ENCODE data around the gene IRAK2. TPM values are rescaled to one million over a fixed set of nuclear protein-coding genes. Genes with fewer than 3 reads are reported as not detected.
A peak's percentile ranks its signal among the peaks of the same experiment; 100 is the strongest.

Gene IRAK2
- total RNA-seq, 2 experiments from 2014 or later: 3.0 TPM

GRCh38 chr3:10273702-10274305 lies 109.1 kb downstream of the IRAK2 start:
- H3K36me3 Mint-ChIP-seq (ENCODE audit: low read depth): peaks cover 47% of the 10 kb centered on the region
- peak overlapping the region; percentile 22 for H3K27ac Mint-ChIP-seq
- no peak for TF ChIP-seq CTCF (IDR thresholded peaks at IDR 0.05)
- POLR2A ChIA-PET: interaction anchor here (1.3 kb wide), 2 partner anchors 10 to 31 kb away, joined by 3 to 5 read pairs; no protein-coding TSS in a partner anchor
- H3K9me3 Mint-ChIP-seq: no peaks in the 10 kb centered on the region
- no peak overlapping the region for H3K4me3 Mint-ChIP-seq
- intact Hi-C loops (cut with micrococcal nuclease): no loop called here
- DNase-seq: no peak
- peaks cover 44% of the 10 kb centered on the region for H3K4me1 Mint-ChIP-seq (ENCODE audit: low read depth)
- no peak for ATAC-seq
- no peaks in the 10 kb centered on the region for H3K27me3 Mint-ChIP-seq
- CTCF ChIA-PET: interaction anchor here (1.0 kb wide), 1 partner anchor 10 kb away, joined by 4 read pairs; no protein-coding TSS in a partner anchor

GRCh38 chr3:10274601-10275000 lies 109.9 kb downstream of the IRAK2 start:
- CTCF ChIA-PET: interaction anchor here (0.8 to 1.0 kb wide), 2 partner anchors 11 to 12 kb away, joined by 3 to 4 read pairs; no protein-coding TSS in a partner anchor
- DNase-seq (no peak), ATAC-seq (no peak)
- POLR2A ChIA-PET: interaction anchor here (1.3 kb wide), 2 partner anchors 9 to 30 kb away, joined by 3 to 5 read pairs; no protein-coding TSS in a partner anchor
- H3K27ac Mint-ChIP-seq: peak overlapping the region; percentile 22
- no peaks in the 10 kb centered on the region for H3K9me3 Mint-ChIP-seq
- H3K36me3 Mint-ChIP-seq (ENCODE audit: low read depth): peaks cover 47% of the 10 kb centered on the region
- intact Hi-C loops (cut with micrococcal nuclease): no loop called here
- no peaks in the 10 kb centered on the region for H3K27me3 Mint-ChIP-seq
- H3K4me1 Mint-ChIP-seq (ENCODE audit: low read depth): peaks cover 42% of the 10 kb centered on the region
- TF ChIP-seq CTCF (IDR thresholded peaks at IDR 0.05): no peak
- no peak overlapping the region for H3K4me3 Mint-ChIP-seq

GRCh38 chr3:10277115-10277625 lies 112.5 kb downstream of the IRAK2 start:
- no peaks in the 10 kb centered on the region for H3K9me3 Mint-ChIP-seq
- H3K4me3 Mint-ChIP-seq: no peak overlapping the region
- intact Hi-C loops (cut with micrococcal nuclease): no loop called here
- POLR2A ChIA-PET: interaction anchor here (0.6 kb wide), 1 partner anchor 845 kb away, joined by 3 read pairs; no protein-coding TSS in a partner anchor
- peaks cover 45% of the 10 kb centered on the region for H3K4me1 Mint-ChIP-seq (ENCODE audit: low read depth)
- H3K27me3 Mint-ChIP-seq: no peaks in the 10 kb centered on the region
- ATAC-seq (no peak), DNase-seq (no peak)
- H3K36me3 Mint-ChIP-seq (ENCODE audit: low read depth): peaks cover 40% of the 10 kb centered on the region
- CTCF ChIA-PET: interaction anchor here (1.5 to 1.6 kb wide), 2 partner anchors 9 to 14 kb away, joined by 4 to 6 read pairs; no protein-coding TSS in a partner anchor
- TF ChIP-seq CTCF (IDR thresholded peaks at IDR 0.05): no peak
- H3K27ac Mint-ChIP-seq: peak overlapping the region; percentile 16

- TF ChIP-seq CTCF (IDR thresholded peaks at IDR 0.05): no peak
- Mint-ChIP-seq H3K36me3 (ENCODE audit: low read depth) (peaks cover 35% of the 10 kb centered on the region), H3K4me3 (no peak overlapping the region), H3K4me1 (ENCODE audit: low read depth) (peaks cover 45% of the 10 kb centered on the region), H3K9me3 (no peaks in the 10 kb centered on the region), H3K27me3 (no peaks in the 10 kb centered on the region), H3K27ac (no peak overlapping the region)
- CTCF ChIA-PET: no interaction called here
- no peak for DNase-seq
- intact Hi-C loops (cut with micrococcal nuclease): no loop called here
- POLR2A ChIA-PET: no interaction called here
- no peak for ATAC-seq
These were observed 113.8 kb downstream of the IRAK2 start for GRCh38 chr3:10278501-10278900.

Data from activated CD8-positive, alpha-beta T cell treated with anti-CD3 and anti-CD28 coated beads for 36 hours (primary cell).